GM12801 (cell line): ENCODE data around the gene LRIG1.

Source experiments
- CTCF ChIP-seq: IDR thresholded peaks from one replicate; pipeline ENCODE4 v1.5.1; 2011; ENCODE audit warnings: control low read depth; ENCODE audit not compliant: insufficient read length; ENCODE audit errors: extremely low read depth

Gene LRIG1

GRCh38 chr3:66411961-66412887 lies 88.6 kb downstream of the LRIG1 start:
- no peak for TF ChIP-seq CTCF

GRCh38 chr3:66411474-66411873 lies 89.3 kb downstream of the LRIG1 start:
- TF ChIP-seq CTCF = no peak

- no peak for TF ChIP-seq CTCF
These were observed 89.8 kb downstream of the LRIG1 start for GRCh38 chr3:66410976-66411375.

- no peak for TF ChIP-seq CTCF
These were observed 90.8 kb downstream of the LRIG1 start for GRCh38 chr3:66409771-66410754.

GRCh38 chr3:66407611-66408218 lies 93.1 kb downstream of the LRIG1 start:
- no peak for TF ChIP-seq CTCF

GRCh38 chr3:66406831-66407610 lies 93.8 kb downstream of the LRIG1 start:
- no peak for TF ChIP-seq CTCF
